ENCODE results near the gene ANKRD7.
"Not testable (repeated sequence)": the region's sequence is repeated elsewhere in the genome, so short reads cannot be mapped to it uniquely, and the experiment has no call there.

The ANKRD7 gene

DNA sequence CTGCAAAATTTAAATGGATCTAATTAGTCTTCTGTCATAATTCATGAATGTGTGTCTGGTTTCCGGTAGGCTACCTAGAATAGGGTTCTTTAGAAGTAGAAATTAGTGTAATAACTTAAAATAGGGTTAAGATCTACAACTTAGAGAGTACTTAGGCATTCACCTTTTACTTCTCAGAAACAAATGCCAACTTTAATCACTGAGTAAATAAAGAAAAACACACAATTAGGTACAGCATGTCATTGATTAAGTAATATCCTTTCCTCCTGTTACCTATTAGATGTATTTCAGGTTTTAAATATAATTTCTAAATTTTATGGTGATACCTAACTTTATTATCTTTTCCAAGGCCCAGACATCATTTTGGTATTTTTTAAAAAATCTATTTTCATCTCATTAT, 9.3 kb downstream of the ANKRD7 start:
- no peak for DNase-seq

GRCh38 chr7:118239014-118239413, 14.5 kb downstream of the ANKRD7 start:
- no peak for DNase-seq

DNA sequence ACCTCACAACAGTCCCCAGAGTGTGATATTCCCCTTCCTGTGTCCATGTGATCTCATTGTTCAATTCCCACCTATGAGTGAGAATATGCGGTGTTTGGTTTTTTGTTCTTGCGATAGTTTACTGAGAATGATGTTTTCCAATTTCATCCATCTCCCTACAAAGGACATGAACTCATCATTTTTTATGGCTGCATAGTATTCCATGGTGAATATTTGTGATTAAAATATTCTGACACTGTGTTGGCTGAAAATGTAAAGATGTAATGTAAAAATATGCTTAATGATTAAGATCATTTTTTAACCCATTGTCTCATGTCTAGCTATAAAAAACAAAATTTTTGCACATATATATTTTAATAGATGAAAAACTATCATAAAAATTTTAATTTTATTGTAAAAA, 15.8 kb downstream of the ANKRD7 start:
- DNase-seq, result not testable (repeated sequence)

- no peak for DNase-seq
These were observed 19.2 kb downstream of the ANKRD7 start for GRCh38 chr7:118243695-118244094.

DNA sequence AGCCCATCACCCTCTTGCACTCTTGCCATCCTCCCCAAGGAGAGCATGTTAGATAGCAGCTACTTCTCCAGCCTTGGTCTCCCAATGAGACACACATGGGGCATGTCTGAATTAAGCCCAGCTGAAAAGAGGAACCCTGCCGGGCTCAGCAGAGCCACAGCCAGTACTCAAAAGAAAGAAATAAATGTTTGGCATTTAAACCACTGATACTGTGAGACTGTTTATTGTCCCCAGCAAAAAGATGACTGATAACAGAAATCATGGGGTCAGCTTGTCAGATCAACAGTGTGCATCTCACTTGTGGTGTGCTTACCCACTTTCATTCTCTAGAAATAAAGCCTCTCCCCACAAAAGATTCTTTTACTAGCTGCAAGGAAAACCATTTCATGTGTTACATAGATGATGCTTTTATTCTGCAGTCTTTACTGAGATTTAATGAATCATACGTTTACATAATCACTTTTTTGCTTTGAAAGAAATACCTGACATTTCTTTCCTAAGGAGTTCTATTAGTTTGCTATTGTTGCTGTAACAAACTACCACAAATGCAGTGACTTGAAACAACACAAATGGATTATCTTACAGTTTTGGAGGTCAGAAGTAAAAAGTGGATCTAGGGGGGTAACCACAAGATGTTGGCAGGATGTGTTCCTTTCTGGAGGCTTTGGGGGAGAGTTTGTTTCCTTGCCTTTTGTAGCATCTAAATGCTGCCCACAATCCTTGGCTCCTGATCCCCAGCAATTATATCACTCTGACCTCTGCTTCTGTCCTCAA, 20.9 kb downstream of the ANKRD7 start:
- no peak for DNase-seq

- DNase-seq, result no peak
These were observed 26.5 kb downstream of the ANKRD7 start for GRCh38 chr7:118250860-118251494.

DNA sequence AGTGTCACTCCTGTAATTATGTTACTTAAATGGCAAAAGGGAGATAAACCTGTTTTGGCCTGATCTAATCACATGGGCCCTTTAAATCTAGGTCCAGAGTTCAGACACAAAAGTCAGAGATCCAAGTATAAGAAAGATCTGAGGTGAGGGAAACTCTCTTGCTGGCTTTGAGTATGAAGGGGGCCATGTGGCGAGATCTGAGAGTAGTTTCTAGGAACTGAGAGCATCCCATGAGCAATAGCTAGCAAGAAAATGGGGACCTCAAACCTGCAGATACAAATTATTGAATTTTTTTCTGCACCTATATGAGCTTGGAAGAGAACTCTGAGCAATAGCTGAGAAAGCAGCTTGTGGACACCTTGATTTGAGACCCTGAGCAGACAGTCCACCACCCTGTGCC, 27.6 kb downstream of the ANKRD7 start:
- no peak for DNase-seq

GRCh38 chr7:118259115-118259514, 34.6 kb downstream of the ANKRD7 start:
- no peak for DNase-seq

- no peak for DNase-seq
These were observed 40.3 kb downstream of the ANKRD7 start for GRCh38 chr7:118264836-118265235.

- DNase-seq, result no peak
These were observed 56.0 kb downstream of the ANKRD7 start for GRCh38 chr7:118280319-118281012.

DNA sequence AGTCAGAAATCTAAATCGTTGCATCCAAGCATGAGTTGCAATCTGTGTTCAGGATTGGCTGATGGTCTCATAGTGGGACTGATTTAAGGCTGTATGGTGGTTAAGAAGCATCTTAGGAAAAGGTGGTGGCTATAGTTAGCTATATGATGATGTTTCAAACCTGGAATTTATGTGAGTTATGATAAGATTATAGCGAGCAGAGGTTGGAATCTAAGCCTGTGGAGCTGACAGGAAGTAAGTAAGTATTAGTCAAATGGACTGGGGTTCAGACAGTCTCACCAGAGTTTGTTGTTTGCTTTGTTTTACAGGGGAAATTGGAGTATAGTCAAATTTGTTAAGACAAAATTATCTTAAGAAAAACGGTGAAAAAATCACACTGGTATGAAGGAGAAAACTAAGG, 56.7 kb downstream of the ANKRD7 start:
- DNase-seq, result no peak

GRCh38 chr7:118285358-118285757, 60.9 kb downstream of the ANKRD7 start:
- DNase-seq, result no peak

DNA sequence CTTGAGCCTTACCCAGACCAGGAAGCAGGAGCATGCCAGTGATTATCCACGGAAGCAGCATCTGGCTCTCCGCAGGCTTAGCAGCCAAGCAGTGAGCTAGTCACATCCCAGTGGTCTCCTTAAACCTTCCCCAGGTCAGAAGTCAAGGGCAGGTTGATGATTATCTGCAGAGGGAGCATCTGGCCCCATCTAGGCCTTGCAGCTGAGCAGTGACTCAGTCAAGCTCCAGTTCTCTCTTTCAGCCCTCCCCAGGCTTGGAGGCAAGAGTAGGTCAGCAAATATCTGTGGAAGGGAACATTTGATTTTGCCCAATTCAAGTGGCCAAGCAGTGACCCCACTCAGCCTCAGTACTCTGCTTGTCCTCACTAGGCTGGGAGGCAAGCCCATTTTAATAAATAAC, 61.6 kb downstream of the ANKRD7 start:
- no peak for DNase-seq

DNA sequence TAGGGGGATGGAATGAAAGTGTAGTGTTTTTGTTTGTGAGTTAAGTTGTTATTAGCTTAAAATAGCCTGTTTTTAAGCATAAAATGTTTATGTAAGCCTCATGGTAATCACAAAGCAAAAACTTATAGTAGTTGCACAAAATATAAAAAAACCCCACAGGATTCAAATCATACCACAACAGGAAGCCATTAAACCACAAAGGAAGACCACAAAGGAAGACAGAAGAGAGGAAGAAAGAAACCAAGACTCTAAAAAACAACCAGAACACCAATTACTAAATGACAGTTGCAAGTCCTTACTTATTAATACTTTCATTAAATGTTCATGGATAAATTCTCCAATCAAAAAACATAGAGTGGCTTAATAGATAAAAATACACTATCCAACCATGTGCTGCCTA, 63.6 kb downstream of the ANKRD7 start:
- no peak for DNase-seq

GRCh38 chr7:118289476-118289875, 65.0 kb downstream of the ANKRD7 start:
- DNase-seq, result no peak

All from right kidney (tissue), 1 donor.